Measurements from ENCODE around the gene SEPHS2. TPM values are rescaled to one million over a fixed set of nuclear protein-coding genes. Genes with fewer than 3 reads are reported as not detected.
"Not testable (repeated sequence)": the region's sequence is repeated elsewhere in the genome, so short reads cannot be mapped to it uniquely, and the experiment has no call there.

The SEPHS2 gene
- total and polyA plus RNA-seq, 2 donors from 2014 or later = 82.3 to 137 TPM

- H3K27ac ChIP-seq (ENCODE audit: low read depth in 2 of 2, low read length in 2 of 2) = no peak overlapping the region
- FAIRE-seq (no peak), DNase-seq (no peak)
- H3K9ac ChIP-seq (ENCODE audit: low read length in 3 of 3) = no peak overlapping the region
- no peaks in the 10 kb centered on the region for H3K4me1 ChIP-seq (ENCODE audit: control insufficient read depth in 2 of 3, insufficient read depth in 2 of 3, low read depth in 1 of 3, low read length in 3 of 3)
- H3K9me3 ChIP-seq (ENCODE audit: control insufficient read depth in 2 of 3, insufficient read depth in 1 of 3, low read length in 3 of 3) = no peaks in the 10 kb centered on the region
- TF ChIP-seq CTCF (IDR thresholded peaks at IDR 0.05; ENCODE audit: borderline replicate concordance, extremely low read depth, insufficient read depth) = no peak
- no peaks in the 10 kb centered on the region for H3K27me3 ChIP-seq (ENCODE audit: control insufficient read depth, insufficient read depth, low read length)
- intact Hi-C loops (cut with DNase I) = no loop called here
- no peaks in the 10 kb centered on the region for H3K36me3 ChIP-seq (ENCODE audit: control insufficient read depth in 2 of 3, insufficient read depth in 3 of 3, low read length in 3 of 3)
- no peak overlapping the region for H3K4me3 ChIP-seq (ENCODE audit: low read length in 3 of 3)
These were observed 24.5 kb upstream of the SEPHS2 start for GRCh38 chr16:30470170-30470512.

- Histone ChIP-seq H3K27me3 (ENCODE audit: control insufficient read depth, insufficient read depth, low read length) (no peaks in the 10 kb centered on the region), H3K27ac (ENCODE audit: low read depth in 2 of 2, low read length in 2 of 2) (no peak overlapping the region), H3K36me3 (ENCODE audit: control insufficient read depth in 2 of 3, insufficient read depth in 3 of 3, low read length in 3 of 3) (no peaks in the 10 kb centered on the region), H3K9ac (ENCODE audit: low read length in 3 of 3) (no peak overlapping the region), H3K9me3 (ENCODE audit: control insufficient read depth in 2 of 3, insufficient read depth in 1 of 3, low read length in 3 of 3) (no peaks in the 10 kb centered on the region), H3K4me3 (ENCODE audit: low read length in 3 of 3) (no peak overlapping the region), H3K4me1 (ENCODE audit: control insufficient read depth in 2 of 3, insufficient read depth in 2 of 3, low read depth in 1 of 3, low read length in 3 of 3) (no peaks in the 10 kb centered on the region)
- intact Hi-C loops (cut with DNase I) = no loop called here
- no peak for FAIRE-seq
- no peak for TF ChIP-seq CTCF (IDR thresholded peaks at IDR 0.05; ENCODE audit: borderline replicate concordance, extremely low read depth, insufficient read depth)
- no peak for DNase-seq
These were observed 18.4 kb upstream of the SEPHS2 start for GRCh38 chr16:30464078-30464477.

- not testable (repeated sequence) for H3K9ac ChIP-seq (ENCODE audit: low read length in 3 of 3)
These were observed 15.8 kb upstream of the SEPHS2 start for GRCh38 chr16:30461426-30461825.

GRCh38 chr16:30459456-30459855 is 13.8 kb upstream of the SEPHS2 start:
- Histone ChIP-seq H3K4me3 (ENCODE audit: low read length in 3 of 3) (no peak overlapping the region), H3K4me1 (ENCODE audit: control insufficient read depth in 2 of 3, insufficient read depth in 2 of 3, low read depth in 1 of 3, low read length in 3 of 3) (no peaks in the 10 kb centered on the region), H3K27me3 (ENCODE audit: control insufficient read depth, insufficient read depth, low read length) (no peaks in the 10 kb centered on the region), H3K36me3 (ENCODE audit: control insufficient read depth in 2 of 3, insufficient read depth in 3 of 3, low read length in 3 of 3) (no peaks in the 10 kb centered on the region), H3K9me3 (ENCODE audit: control insufficient read depth in 2 of 3, insufficient read depth in 1 of 3, low read length in 3 of 3) (no peaks in the 10 kb centered on the region), H3K27ac (ENCODE audit: low read depth in 2 of 2, low read length in 2 of 2) (no peak overlapping the region), H3K9ac (ENCODE audit: low read length in 3 of 3) (no peak overlapping the region)
- intact Hi-C loops (cut with DNase I) = loop anchor here (10.0 kb wide), 1 partner anchor 55 kb away; no protein-coding TSS in a partner anchor
- FAIRE-seq (no peak), DNase-seq (peak in 3 of 5 donors; percentile 40 to 49 (median 43))
- TF ChIP-seq CTCF (IDR thresholded peaks at IDR 0.05; ENCODE audit: borderline replicate concordance, extremely low read depth, insufficient read depth) = no peak

More at GRCh38 chr16:30461426-30461825, 15.8 kb upstream of the SEPHS2 start:
- H3K27ac ChIP-seq (ENCODE audit: low read depth in 2 of 2, low read length in 2 of 2); H3K36me3 ChIP-seq (ENCODE audit: control insufficient read depth in 2 of 3, insufficient read depth in 3 of 3, low read length in 3 of 3); H3K4me1 ChIP-seq (ENCODE audit: control insufficient read depth in 2 of 3, insufficient read depth in 2 of 3, low read depth in 1 of 3, low read length in 3 of 3); H3K27me3 ChIP-seq (ENCODE audit: control insufficient read depth, insufficient read depth, low read length); intact Hi-C loops (cut with DNase I); FAIRE-seq; H3K9me3 ChIP-seq (ENCODE audit: control insufficient read depth in 2 of 3, insufficient read depth in 1 of 3, low read length in 3 of 3); H3K4me3 ChIP-seq (ENCODE audit: low read length in 3 of 3); DNase-seq: not testable (repeated sequence)

Data from kidney (tissue), 14 donors.